Mononuclear cell (primary cell): ENCODE measurements around the gene ECM1. TPM values are rescaled to one million over a fixed set of nuclear protein-coding genes. Genes with fewer than 3 reads are reported as not detected.
A peak's percentile ranks its signal among the peaks of the same experiment; 100 is the strongest.

Experiments used
- H3K27me3 ChIP-seq: 2 replicates; pipeline ENCODE4 v1.6.0; 2011; ENCODE audit warnings: low read length, control low read depth; ENCODE audit not compliant: insufficient read depth
- H3K4me1 ChIP-seq: 2 replicates; pipeline ENCODE4 v1.5.1; 2011; ENCODE audit warnings: mild to moderate bottlenecking, low read length, control low read depth; ENCODE audit not compliant: insufficient read depth
- H3K4me3 ChIP-seq: 2 replicates; pipeline ENCODE4 v1.5.1; 2011; ENCODE audit warnings: mild to moderate bottlenecking, low read length, moderate library complexity
- H3K9me3 ChIP-seq: 2 replicates; pipeline ENCODE4 v1.5.1; 2011; ENCODE audit warnings: low read depth, mild to moderate bottlenecking, control low read depth, low read length
- total RNA-seq: library from RNA; depleted of rRNA; stranded (reverse); fragments of >200 nt; gene quantifications from one replicate; pipeline ENCODE4 v1.2.3, GENCODE V29; 2012

Gene ECM1
- total RNA-seq = 0.21 TPM

- Histone ChIP-seq H3K9me3 (no peaks in the 10 kb centered on the region), H3K4me1 (peaks cover 7% of the 10 kb centered on the region), H3K4me3 (no peak within 1 kb of the TSS), H3K27me3 (no peaks in the 10 kb centered on the region)
Measured at GRCh38 chr1:150507912-150508864, at the start of gene ECM1. TSS of gene ECM1 (plus strand) at chr1:150508109. CDS start at chr1:150508210, 101 bp downstream.

GRCh38 chr1:150464422-150464826 is 43.5 kb upstream of the ECM1 start:
- Histone ChIP-seq H3K27me3 (no peaks in the 10 kb centered on the region), H3K4me3 (no peak overlapping the region), H3K9me3 (no peaks in the 10 kb centered on the region), H3K4me1 (no peaks in the 10 kb centered on the region)

- Histone ChIP-seq H3K27me3 (no peaks in the 10 kb centered on the region), H3K4me1 (no peaks in the 10 kb centered on the region)
Measured at GRCh38 chr1:150466964-150467363, 40.9 kb upstream of the ECM1 start.

GRCh38 chr1:150469291-150469690 is 38.6 kb upstream of the ECM1 start:
- Histone ChIP-seq H3K4me1 (no peaks in the 10 kb centered on the region), H3K4me3 (no peak overlapping the region), H3K9me3 (no peaks in the 10 kb centered on the region), H3K27me3 (no peaks in the 10 kb centered on the region)

More at GRCh38 chr1:150466964-150467363, 40.9 kb upstream of the ECM1 start:
- H3K4me3 ChIP-seq = no peak overlapping the region
- H3K9me3 ChIP-seq = no peaks in the 10 kb centered on the region

GRCh38 chr1:150472601-150473200 is 35.2 kb upstream of the ECM1 start:
- H3K9me3 ChIP-seq = no peaks in the 10 kb centered on the region
- H3K4me1 ChIP-seq = no peaks in the 10 kb centered on the region
- H3K4me3 ChIP-seq = no peak overlapping the region
- H3K27me3 ChIP-seq = no peaks in the 10 kb centered on the region

GRCh38 chr1:150473659-150474058 is 34.2 kb upstream of the ECM1 start:
- Histone ChIP-seq H3K9me3 (no peaks in the 10 kb centered on the region), H3K4me3 (no peak overlapping the region), H3K27me3 (no peaks in the 10 kb centered on the region), H3K4me1 (no peaks in the 10 kb centered on the region)

- Histone ChIP-seq H3K9me3 (no peaks in the 10 kb centered on the region), H3K4me1 (no peaks in the 10 kb centered on the region), H3K4me3 (no peak overlapping the region), H3K27me3 (no peaks in the 10 kb centered on the region)
Measured at GRCh38 chr1:150474869-150475268, 33.0 kb upstream of the ECM1 start.

- no peak overlapping the region for H3K4me3 ChIP-seq
- no peaks in the 10 kb centered on the region for H3K9me3 ChIP-seq
- no peaks in the 10 kb centered on the region for H3K27me3 ChIP-seq
- no peaks in the 10 kb centered on the region for H3K4me1 ChIP-seq
Measured at GRCh38 chr1:150476754-150477153, 31.2 kb upstream of the ECM1 start.

GRCh38 chr1:150477320-150477719 is 30.6 kb upstream of the ECM1 start:
- Histone ChIP-seq H3K9me3 (no peaks in the 10 kb centered on the region), H3K4me1 (no peaks in the 10 kb centered on the region), H3K4me3 (no peak overlapping the region), H3K27me3 (no peaks in the 10 kb centered on the region)

GRCh38 chr1:150477733-150478132 is 30.2 kb upstream of the ECM1 start:
- Histone ChIP-seq H3K9me3 (no peaks in the 10 kb centered on the region), H3K4me1 (no peaks in the 10 kb centered on the region), H3K4me3 (no peak overlapping the region), H3K27me3 (no peaks in the 10 kb centered on the region)

GRCh38 chr1:150479370-150479769 is 28.5 kb upstream of the ECM1 start:
- no peaks in the 10 kb centered on the region for H3K27me3 ChIP-seq
- H3K4me1 ChIP-seq = no peaks in the 10 kb centered on the region
- no peaks in the 10 kb centered on the region for H3K9me3 ChIP-seq
- H3K4me3 ChIP-seq = no peak overlapping the region

GRCh38 chr1:150479927-150480352 is 28.0 kb upstream of the ECM1 start:
- H3K27me3 ChIP-seq = no peaks in the 10 kb centered on the region
- no peak overlapping the region for H3K4me3 ChIP-seq
- H3K4me1 ChIP-seq = no peaks in the 10 kb centered on the region
- H3K9me3 ChIP-seq = no peaks in the 10 kb centered on the region

- H3K4me1 ChIP-seq = peaks cover 9% of the 10 kb centered on the region
- no peak overlapping the region for H3K4me3 ChIP-seq
- H3K9me3 ChIP-seq = no peaks in the 10 kb centered on the region
- no peaks in the 10 kb centered on the region for H3K27me3 ChIP-seq
Measured at GRCh38 chr1:150484431-150484830, 23.5 kb upstream of the ECM1 start.

GRCh38 chr1:150484861-150485260 is 23.0 kb upstream of the ECM1 start:
- Histone ChIP-seq H3K4me1 (peaks cover 9% of the 10 kb centered on the region), H3K27me3 (no peaks in the 10 kb centered on the region), H3K9me3 (no peaks in the 10 kb centered on the region), H3K4me3 (no peak overlapping the region)

- no peaks in the 10 kb centered on the region for H3K9me3 ChIP-seq
- peaks cover 9% of the 10 kb centered on the region for H3K4me1 ChIP-seq
- H3K27me3 ChIP-seq = no peaks in the 10 kb centered on the region
- H3K4me3 ChIP-seq = peak within 1 kb of the TSS; percentile 86
Measured at GRCh38 chr1:150486966-150487762, 20.7 kb upstream of the ECM1 start, which contains the start of gene TARS2. TSS of gene TARS2 (plus strand) at chr1:150487419. CDS start at chr1:150487451, 32 bp downstream.
